NCI-H2227 (cell line): Measurements from ENCODE around the gene PPCDC.

ENCODE experiments used
- DNase-seq: peaks from one replicate; lab custom pipeline; 2025; ENCODE audit not compliant: unreplicated experiment; lab: John Stamatoyannopoulos, UW

The PPCDC gene

GRCh38 chr15:75043509-75044257 lies 20.3 kb downstream of the PPCDC start:
- DNase-seq, result no peak

- DNase-seq, result no peak
These were observed 21.0 kb downstream of the PPCDC start for GRCh38 chr15:75044258-75044878.

DNA sequence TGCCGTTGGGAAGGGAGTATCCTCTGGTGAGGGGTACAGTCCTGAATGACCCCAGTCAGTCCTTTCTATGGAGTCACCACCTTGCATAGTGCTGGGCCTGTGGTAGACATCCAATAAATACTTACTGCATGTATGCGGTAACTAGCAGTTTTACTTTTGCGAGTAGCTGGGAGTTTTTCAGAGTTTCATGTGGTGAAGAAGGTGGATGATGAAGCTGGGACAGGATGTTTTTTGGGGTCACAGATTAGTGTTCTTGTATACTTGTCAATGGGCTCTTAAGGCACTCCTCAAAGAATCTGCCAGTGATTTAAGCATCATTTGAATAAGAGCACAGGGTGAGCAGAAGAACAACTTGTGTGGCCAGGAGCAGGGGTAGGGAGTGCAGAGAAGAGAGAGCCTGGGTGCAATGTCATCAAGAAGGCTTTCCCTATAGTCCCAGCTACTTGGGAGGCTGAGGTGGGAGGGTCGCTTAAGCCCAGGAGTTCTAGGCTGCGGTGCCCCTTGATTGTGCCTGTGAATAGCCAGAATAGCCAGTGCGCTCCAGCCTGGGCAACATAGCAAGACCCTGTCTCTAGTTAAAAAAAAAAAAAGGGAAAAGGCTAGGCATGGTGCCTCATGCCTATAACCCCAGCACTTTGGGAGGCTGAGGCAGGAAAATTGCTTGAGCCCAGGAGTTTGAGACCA lies 22.1 kb downstream of the PPCDC start:
- DNase-seq, result no peak

DNA sequence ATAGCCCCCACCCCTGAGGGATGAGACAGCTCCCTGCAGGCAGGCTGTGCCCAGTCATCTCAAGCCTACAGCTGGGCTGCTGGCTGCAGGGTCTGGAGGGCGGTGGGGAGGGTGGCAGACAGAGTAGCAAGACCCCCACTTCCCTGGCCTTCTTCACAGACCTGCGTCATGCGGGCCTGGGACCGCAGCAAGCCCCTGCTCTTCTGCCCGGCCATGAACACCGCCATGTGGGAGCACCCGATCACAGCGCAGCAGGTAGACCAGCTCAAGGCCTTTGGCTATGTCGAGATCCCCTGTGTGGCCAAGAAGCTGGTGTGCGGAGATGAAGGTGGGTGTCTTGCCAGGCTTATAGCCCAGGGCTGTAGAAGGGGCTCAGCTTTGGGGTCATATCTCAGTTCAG lies 25.0 kb downstream of the PPCDC start:
- no peak for DNase-seq

- DNase-seq, result no peak
These were observed 26.0 kb downstream of the PPCDC start for GRCh38 chr15:75049392-75049791.

DNA sequence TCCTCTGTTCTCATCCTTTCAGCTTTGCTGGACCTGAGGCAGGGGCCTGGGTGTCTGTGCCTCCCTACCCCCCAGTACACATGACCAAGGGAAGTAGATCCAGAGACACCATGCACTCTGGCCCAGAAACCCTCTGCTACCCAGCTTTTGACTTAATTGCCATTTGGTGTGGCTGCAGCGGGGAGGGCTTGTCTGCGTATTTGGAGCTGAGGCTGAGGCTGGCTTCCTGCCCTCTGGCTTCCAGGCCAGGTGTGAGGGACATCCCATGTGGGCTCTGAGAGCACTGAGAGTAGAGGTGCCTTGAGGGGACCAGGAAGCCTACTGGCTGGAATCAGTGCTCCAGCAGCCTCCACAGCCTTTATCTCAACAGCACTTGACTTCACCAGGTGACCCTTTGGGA lies 26.9 kb downstream of the PPCDC start:
- DNase-seq, result no peak

GRCh38 chr15:75051191-75051608 lies 27.8 kb downstream of the PPCDC start:
- DNase-seq, result no peak

DNA sequence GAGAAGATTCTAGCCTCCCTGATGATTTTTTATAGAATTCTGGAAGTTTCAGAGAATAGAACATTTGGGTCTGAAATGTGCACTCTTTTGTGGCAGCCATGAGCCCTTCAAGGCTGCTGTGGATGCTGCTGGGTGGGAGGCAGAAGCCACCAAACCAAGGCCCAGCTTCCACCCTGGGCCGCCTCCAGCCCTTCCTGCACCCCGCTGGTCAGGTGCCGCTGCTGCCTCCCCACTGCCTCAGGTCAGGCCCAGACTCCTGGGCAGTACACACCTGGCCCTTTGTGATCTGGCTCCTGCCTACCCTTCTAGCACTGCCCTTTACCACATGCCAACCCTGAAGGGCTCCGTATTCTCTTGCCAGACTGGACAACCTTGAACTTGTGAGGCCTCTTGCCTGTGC lies 28.3 kb downstream of the PPCDC start:
- DNase-seq, result no peak

DNA sequence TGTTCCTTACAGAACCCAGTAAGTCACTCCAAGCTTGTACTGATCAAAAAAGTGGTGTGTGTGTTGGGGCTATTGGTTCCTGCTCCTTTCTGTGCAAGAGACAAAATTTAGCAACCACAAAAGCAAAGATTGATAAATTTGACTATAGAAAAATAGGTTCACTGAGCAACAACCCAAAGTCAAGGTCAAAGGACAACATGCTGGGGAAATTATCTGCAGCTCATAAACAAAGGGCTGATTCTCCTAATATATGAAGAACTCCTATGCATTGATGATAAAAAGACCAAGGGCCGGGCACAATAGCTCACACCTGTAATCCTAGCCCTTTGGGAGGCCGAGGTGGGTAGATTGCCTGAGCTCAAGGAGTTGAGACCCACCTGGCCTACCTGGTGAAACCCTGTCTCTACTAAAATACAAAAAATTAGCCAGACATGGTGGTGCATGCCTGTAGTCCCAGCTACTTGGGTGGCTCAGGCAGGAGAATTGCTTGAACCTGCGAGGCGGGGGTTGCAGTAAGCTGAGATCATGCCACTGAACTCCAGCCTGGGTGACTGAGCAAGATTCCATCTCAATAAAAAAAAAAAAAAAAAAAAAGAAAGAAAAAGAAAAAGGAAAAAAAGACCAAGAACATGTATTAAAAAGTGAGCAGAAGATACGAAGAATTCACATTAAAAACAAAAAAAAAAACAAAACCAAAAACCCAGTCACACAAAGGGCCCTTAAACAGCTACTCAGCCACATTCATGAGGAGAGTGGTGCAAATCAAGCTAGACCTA lies 29.8 kb downstream of the PPCDC start:
- DNase-seq, result no peak

DNA sequence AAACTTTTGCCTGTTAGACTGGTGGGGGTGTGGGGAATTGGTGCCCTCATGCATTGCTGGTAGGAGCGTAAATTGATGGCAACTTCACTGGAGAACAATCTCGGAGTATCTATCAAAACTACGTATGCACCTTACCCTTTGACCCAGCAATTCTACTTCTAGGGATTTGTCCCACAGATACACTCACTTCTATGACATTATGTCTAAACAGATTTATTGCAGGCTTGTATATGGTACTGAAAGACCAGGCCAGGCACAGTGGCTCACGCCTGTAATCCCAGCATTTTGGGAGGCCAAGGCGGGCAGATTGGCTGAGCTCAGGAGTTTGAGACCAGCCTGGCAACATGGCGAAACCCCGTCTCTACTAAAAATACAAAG lies 30.3 kb downstream of the PPCDC start:
- no peak for DNase-seq

GRCh38 chr15:75054172-75054897 lies 30.9 kb downstream of the PPCDC start:
- DNase-seq, result no peak

DNA sequence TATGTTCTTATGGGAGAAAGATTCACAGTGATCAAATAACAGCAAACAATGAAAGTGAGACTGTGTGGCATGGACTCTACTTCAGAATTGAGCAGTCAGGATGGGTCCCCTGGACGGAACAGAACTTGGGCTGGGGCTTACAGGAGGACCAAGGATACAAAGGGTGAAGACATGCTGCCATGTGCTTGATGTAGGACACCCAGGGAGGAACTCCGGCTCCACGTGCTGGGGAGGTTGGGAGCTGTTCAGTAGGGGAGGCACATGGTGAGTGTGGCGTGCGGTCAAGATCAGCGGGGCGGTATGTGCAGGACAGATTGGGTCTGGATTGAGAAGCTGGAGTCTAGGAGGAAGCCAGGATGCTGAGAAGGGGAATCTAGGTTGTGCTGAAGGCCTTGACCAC lies 32.6 kb downstream of the PPCDC start:
- no peak for DNase-seq

GRCh38 chr15:75058127-75058905 lies 34.9 kb downstream of the PPCDC start:
- no peak for DNase-seq

GRCh38 chr15:75059607-75060006 lies 36.2 kb downstream of the PPCDC start:
- no peak for DNase-seq

DNA sequence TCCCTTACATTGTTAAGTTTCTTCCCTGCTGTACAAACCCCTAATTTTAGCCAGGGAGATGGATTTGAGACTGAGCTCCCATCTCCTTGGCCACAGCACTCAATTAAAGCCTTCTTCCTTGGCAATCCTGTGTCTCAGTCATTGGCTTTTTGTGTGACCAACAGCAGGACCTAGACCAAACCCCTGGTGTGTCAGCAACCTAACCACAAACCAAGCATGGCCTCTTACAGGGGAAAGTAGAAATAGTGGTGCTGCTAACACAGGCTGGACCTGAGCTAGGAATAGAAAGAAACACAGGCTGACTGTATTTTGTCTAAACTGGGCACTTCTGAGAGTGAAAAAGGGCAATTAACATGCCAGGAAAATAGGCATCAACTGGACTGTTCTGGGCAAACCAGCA lies 37.9 kb downstream of the PPCDC start:
- DNase-seq, result no peak

DNA sequence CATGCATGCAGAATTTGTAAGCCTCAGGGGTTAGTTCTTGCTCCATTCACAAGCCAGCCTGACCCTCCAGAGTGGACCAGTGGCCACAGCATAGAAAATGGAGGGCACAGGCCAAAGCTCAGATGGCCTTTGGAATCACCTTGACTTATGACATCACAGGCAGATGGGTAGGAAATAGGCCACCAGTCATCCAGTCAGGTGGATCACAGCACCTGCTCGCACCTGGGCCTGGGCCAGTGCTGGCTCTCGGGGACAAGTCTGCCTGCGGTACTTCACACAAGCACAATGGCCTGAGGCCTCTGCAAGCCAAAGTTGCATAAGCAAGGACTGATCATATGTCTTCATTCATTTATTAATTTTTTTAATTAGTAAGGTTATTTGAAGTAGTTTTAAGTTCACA lies 39.3 kb downstream of the PPCDC start:
- no peak for DNase-seq

- no peak for DNase-seq
These were observed 39.9 kb downstream of the PPCDC start for GRCh38 chr15:75063338-75063737.

- DNase-seq, result no peak
These were observed 40.5 kb downstream of the PPCDC start for GRCh38 chr15:75063889-75064288.

GRCh38 chr15:75064846-75065245 lies 41.5 kb downstream of the PPCDC start:
- DNase-seq, result no peak

DNA sequence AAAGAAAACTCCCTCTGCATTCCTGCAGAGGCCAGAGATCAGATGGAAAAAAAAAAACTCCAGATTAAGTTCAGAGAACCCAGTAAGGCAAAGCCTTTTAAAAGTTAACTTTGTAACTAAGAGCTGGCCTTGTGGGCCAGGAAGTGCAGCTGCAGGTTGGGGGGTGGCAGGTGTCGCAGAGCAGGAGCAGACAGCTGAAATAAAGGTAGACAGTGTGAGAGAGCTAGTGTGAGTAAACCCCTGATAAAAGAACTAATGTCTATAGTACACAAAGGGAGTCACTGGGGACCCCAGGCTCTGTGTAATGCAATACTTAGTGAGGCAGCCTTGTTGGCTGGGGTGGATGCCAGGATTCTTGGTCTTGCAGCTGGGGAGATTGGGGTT lies 42.1 kb downstream of the PPCDC start:
- DNase-seq, result no peak
